Thoracic aorta (tissue), 2 donors: Measurements from ENCODE around the gene RNF175. TPM values are rescaled to one million over a fixed set of nuclear protein-coding genes. Genes with fewer than 3 reads are reported as not detected.

Experiments used
- ATAC-seq: fragments of 150-250 bp; one replicate; pipeline ENCODE4 v1.8.0; 2017; ENCODE audit warnings: low read depth; ENCODE audit not compliant: insufficient number of reproducible peaks, low FRiP score
- DNase-seq: peaks from one replicate; pipeline ENCODE4 v3.0.0-alpha.2; 2020; ENCODE audit warnings: low spot score
- H3K27ac ChIP-seq, 2 donors: fragments of 200-600 bp; sonication (generic); 1 replicate in 1 of 2; 2 replicates in 1 of 2; pipeline ENCODE4 v1.5.1; 2016; ENCODE audit warnings: mild to moderate bottlenecking in 2 of 2, moderate library complexity in 2 of 2
- H3K27me3 ChIP-seq: fragments of 200-600 bp; sonication (generic); replicated peaks from 2 replicates; pipeline ENCODE4 v1.6.0; 2016; ENCODE audit warnings: mild to moderate bottlenecking; ENCODE audit not compliant: insufficient read depth
- H3K36me3 ChIP-seq: fragments of 200-600 bp; sonication (generic); one replicate; pipeline ENCODE4 v1.5.1; 2016
- H3K4me1 ChIP-seq, 2 donors: fragments of 200-600 bp; sonication (generic); 1 replicate in 1 of 2; 2 replicates in 1 of 2; pipeline versions ENCODE4 v1.5.1 to v1.6.0; 2016; ENCODE audit warnings: low read depth in 2 of 2, mild to moderate bottlenecking in 1 of 2; ENCODE audit not compliant: control insufficient read depth in 1 of 2
- H3K4me3 ChIP-seq: fragments of 200-600 bp; sonication (generic); 2 replicates; pipeline ENCODE4 v1.5.1; 2016; ENCODE audit warnings: mild to moderate bottlenecking
- H3K9me3 ChIP-seq: fragments of 200-600 bp; sonication (generic); 2 replicates; pipeline ENCODE4 v1.5.1; 2016
- CTCF ChIP-seq: fragments of 200-600 bp; sonication (generic); IDR thresholded peaks from one replicate; pipeline ENCODE4 v1.5.1; 2019; ENCODE audit warnings: antibody characterized with exemption
- total RNA-seq, 2 donors: library from RNA; depleted of rRNA; stranded (reverse); fragments of >200 nt; gene quantifications; one replicate each; pipeline versions ENCODE4 v1.1.0 to v1.2.3, GENCODE V29; 2016

The RNF175 gene
- total RNA-seq, 2 donors from 2014 or later: not detected

GRCh38 chr4:153758688-153759406 is 977 bp downstream of the RNF175 start:
- no peak for DNase-seq
- Histone ChIP-seq H3K27ac (no peak overlapping the region), H3K36me3 (no peaks in the 10 kb centered on the region), H3K9me3 (no peaks in the 10 kb centered on the region), H3K4me1 (peaks cover 3 to 7% of the 10 kb centered on the region in 2 donors), H3K4me3 (peak overlapping the region; percentile 83), H3K27me3 (no peaks in the 10 kb centered on the region)
- no peak for ATAC-seq
- TF ChIP-seq CTCF: no peak

DNA sequence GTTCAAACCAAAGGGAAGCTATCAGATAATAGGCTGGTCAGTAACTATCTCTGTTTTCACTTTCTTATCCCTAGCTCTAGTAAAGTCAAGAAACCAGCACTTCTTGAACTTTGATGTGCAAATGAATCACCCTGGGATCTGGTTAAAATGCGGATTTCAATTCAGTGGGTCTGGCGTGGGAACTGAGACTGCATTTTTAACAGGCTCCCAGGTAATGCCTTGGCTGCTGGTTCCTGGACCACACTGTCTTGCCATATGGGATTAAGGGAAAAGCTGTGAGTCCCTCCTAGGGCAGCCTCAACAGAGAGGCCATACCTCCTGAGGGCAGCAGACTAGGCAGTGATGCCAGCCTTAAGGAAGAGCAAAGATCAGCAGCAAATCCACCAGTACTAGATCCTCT is 1.7 kb downstream of the RNF175 start:
- Histone ChIP-seq H3K36me3 (no peaks in the 10 kb centered on the region), H3K4me1 (peaks cover 3 to 7% of the 10 kb centered on the region in 2 donors), H3K27ac (no peak overlapping the region), H3K9me3 (no peaks in the 10 kb centered on the region), H3K4me3 (no peak overlapping the region), H3K27me3 (no peaks in the 10 kb centered on the region)
- ATAC-seq (no peak), DNase-seq (no peak)
- no peak for TF ChIP-seq CTCF

GRCh38 chr4:153757407-153757806 is 2.4 kb downstream of the RNF175 start:
- Histone ChIP-seq H3K27me3 (no peaks in the 10 kb centered on the region), H3K4me3 (no peak overlapping the region)
- no peak for ATAC-seq

DNA sequence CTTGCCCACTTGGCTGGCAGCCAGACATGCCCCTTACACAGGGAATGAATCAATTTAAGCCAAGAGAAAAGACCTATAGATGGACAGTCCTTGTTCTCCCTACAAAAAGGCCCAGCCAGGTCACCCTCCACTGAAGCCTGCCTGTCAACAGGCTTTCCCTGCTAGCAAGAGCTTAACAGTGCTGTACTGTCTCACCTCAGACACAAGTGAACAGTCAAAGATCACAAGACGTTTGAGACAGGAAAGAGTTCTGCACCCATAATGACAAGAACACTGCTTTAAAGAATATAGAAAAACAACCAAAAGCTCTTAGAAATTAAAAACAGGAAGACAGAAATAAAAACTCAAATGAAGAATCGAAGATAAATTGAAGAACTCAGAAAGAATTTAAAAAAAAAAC is 4.6 kb downstream of the RNF175 start:
- TF ChIP-seq CTCF: no peak
- ATAC-seq (no peak), DNase-seq (no peak)
- Histone ChIP-seq H3K9me3 (no peaks in the 10 kb centered on the region), H3K27me3 (no peaks in the 10 kb centered on the region), H3K4me3 (no peak overlapping the region), H3K36me3 (no peaks in the 10 kb centered on the region), H3K27ac (no peak overlapping the region), H3K4me1 (peaks cover 3 to 7% of the 10 kb centered on the region in 2 donors)

More at GRCh38 chr4:153757407-153757806, 2.4 kb downstream of the RNF175 start:
- H3K9me3 ChIP-seq: no peaks in the 10 kb centered on the region
- no peak for TF ChIP-seq CTCF
- no peak for DNase-seq
- H3K4me1 ChIP-seq: peaks cover 3 to 7% of the 10 kb centered on the region in 2 donors
- no peaks in the 10 kb centered on the region for H3K36me3 ChIP-seq
- H3K27ac ChIP-seq: no peak overlapping the region

DNA sequence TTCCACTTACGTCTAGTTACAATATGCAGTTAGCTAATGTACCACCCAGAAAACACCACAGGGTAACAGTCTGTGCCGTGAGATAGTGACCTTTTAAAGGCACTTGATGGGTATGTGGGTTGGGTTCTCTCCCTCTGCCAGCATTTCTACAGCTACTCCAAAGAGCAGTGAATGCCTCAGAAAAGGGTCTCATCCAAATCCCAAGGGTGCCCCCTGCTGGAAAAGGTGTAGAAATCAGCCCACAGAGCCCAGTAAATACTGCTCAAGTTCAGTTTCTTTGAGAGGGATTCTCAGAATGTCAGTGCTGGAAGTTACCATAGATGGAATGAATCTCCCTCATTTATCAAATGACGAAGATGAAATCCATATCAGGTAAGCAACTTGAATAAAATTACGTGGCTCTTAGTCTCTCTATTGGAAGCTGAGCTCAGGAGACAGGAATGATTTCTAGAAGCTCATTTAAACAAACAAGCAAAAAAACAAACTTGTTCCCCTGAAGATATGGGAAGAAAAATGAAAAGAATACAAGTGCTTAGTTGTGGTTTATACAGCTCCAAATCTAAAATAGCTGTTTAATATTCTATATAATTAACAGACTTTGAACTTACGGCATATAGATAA is 9.5 kb downstream of the RNF175 start:
- TF ChIP-seq CTCF: peak; percentile 73
- no peaks in the 10 kb centered on the region for H3K36me3 ChIP-seq
- no peaks in the 10 kb centered on the region for H3K27me3 ChIP-seq
- no peak overlapping the region for H3K27ac ChIP-seq
- ATAC-seq (peak; percentile 58), DNase-seq (no peak)
- no peak overlapping the region for H3K4me3 ChIP-seq
- no peaks in the 10 kb centered on the region for H3K9me3 ChIP-seq
- peaks cover 12% of the 10 kb centered on the region in 2 donors for H3K4me1 ChIP-seq
